HepG2 (cell line): ENCODE data around the gene SOX4.

Source experiments
- CTCF ChIP-seq: sonication (generic); formaldehyde crosslinking; IDR thresholded peaks from 2 replicates; pipeline ENCODE4 v1.5.0; 2020; ENCODE audit warnings: mild to moderate bottlenecking, missing genetic modification reagents, moderate library complexity
- EP300 ChIP-seq, 3 experiments: sonication (generic) in 1 of 3; formaldehyde crosslinking in 1 of 3; IDR thresholded peaks; 2 replicates each; pipeline versions ENCODE4 v1.5.1 to v1.6.1; 2011 to 2020; ENCODE audit warnings: low read depth in 2 of 3, low read length in 2 of 3, borderline replicate concordance in 1 of 3, improper control_type of control experiment in 1 of 3, mild to moderate bottlenecking in 1 of 3, missing genetic modification reagents in 1 of 3, moderate library complexity in 1 of 3
- FOXK1 ChIP-seq: sonication (generic); formaldehyde crosslinking; IDR thresholded peaks from 2 replicates; pipeline ENCODE4 v1.4.0; 2020; ENCODE audit warnings: low read depth, missing genetic modification reagents, borderline replicate concordance
- HINFP ChIP-seq: sonication (generic); formaldehyde crosslinking; IDR thresholded peaks from 2 replicates; pipeline ENCODE4 v1.4.0; 2020; ENCODE audit warnings: low read depth, mild to moderate bottlenecking, missing genetic modification reagents
- JUN ChIP-seq: sonication (generic); formaldehyde crosslinking; IDR thresholded peaks from 2 replicates; pipeline ENCODE4 v1.4.0; 2020; ENCODE audit warnings: mild to moderate bottlenecking, missing genetic modification reagents
- POLR2A ChIP-seq, 2 experiments: IDR thresholded peaks; 2 replicates each; pipeline ENCODE4 v1.6.1; 2011; ENCODE audit warnings: low read depth in 2 of 2, low read length in 2 of 2, mild to moderate bottlenecking in 1 of 2, moderate library complexity in 1 of 2; ENCODE audit not compliant: insufficient read depth in 1 of 2
- TAF1 ChIP-seq: sonication (generic); formaldehyde crosslinking; IDR thresholded peaks from 2 replicates; pipeline ENCODE4 v1.4.0; 2020; ENCODE audit warnings: missing genetic modification reagents
- ZHX2 ChIP-seq, 2 experiments: sonication (generic) in 1 of 2; formaldehyde crosslinking in 1 of 2; IDR thresholded peaks; 2 replicates each; pipeline versions ENCODE4 v1.6.1 to v1.9.0; 2014 to 2022; ENCODE audit warnings: antibody characterized with exemption in 1 of 2, borderline replicate concordance in 1 of 2, inconsistent platforms in 1 of 2, low read depth in 1 of 2, missing genetic modification reagents in 1 of 2
- ZNF230 ChIP-seq: sonication (generic); formaldehyde crosslinking; IDR thresholded peaks from 2 replicates; pipeline ENCODE4 v1.4.0; 2020; ENCODE audit warnings: mild to moderate bottlenecking, missing genetic modification reagents
- ZNF563 ChIP-seq: sonication (generic); formaldehyde crosslinking; IDR thresholded peaks from 2 replicates; pipeline ENCODE4 v1.8.0; 2022; ENCODE audit warnings: mild to moderate bottlenecking, moderate library complexity, missing genetic modification reagents
- ZNF644 ChIP-seq: IDR thresholded peaks from 2 replicates; pipeline ENCODE4 v1.6.1; 2016; ENCODE audit warnings: low read depth
- ZNF703 ChIP-seq: sonication (generic); formaldehyde crosslinking; IDR thresholded peaks from 2 replicates; pipeline ENCODE4 v1.5.1; 2020; ENCODE audit warnings: missing genetic modification reagents, mild to moderate bottlenecking, moderate library complexity, borderline replicate concordance

GRCh38 chr6:21604081-21604480 lies 10.5 kb downstream of the SOX4 start:
- TF ChIP-seq JUN (CRISPR knock-in tag) (no peak), EP300 (IDR thresholded peaks at IDR 0.05; ENCODE audit: low read depth in 2 of 2, low read length in 2 of 2) (no peak), EP300 (CRISPR knock-in tag; IDR thresholded peaks at IDR 0.05; ENCODE audit: borderline replicate concordance) (no peak), FOXK1 (no peak), HINFP (CRISPR knock-in tag) (no peak), ZNF703 (no peak), TAF1 (CRISPR knock-in tag) (no peak), POLR2A (IDR thresholded peaks at IDR 0.05; ENCODE audit: insufficient read depth in 1 of 2, low read depth in 2 of 2, low read length in 2 of 2) (no peak), ZNF230 (CRISPR knock-in tag) (no peak), CTCF (no peak), ZNF644 (CRISPR knock-in tag) (no peak), ZNF563 (no peak), ZHX2 (IDR thresholded peaks at IDR 0.05; ENCODE audit: low read depth) (no peak), ZHX2 (CRISPR knock-in tag; IDR thresholded peaks at IDR 0.05; ENCODE audit: borderline replicate concordance) (no peak)
